IMR-90 (cell line): ENCODE data around the gene DHCR7. TPM values are rescaled to one million over a fixed set of nuclear protein-coding genes. Genes with fewer than 3 reads are reported as not detected.

Experiments
- POLR2A ChIP-seq: IDR thresholded peaks from 2 replicates; pipeline ENCODE4 v1.6.1; 2012; ENCODE audit warnings: mild to moderate bottlenecking, low read depth, low read length
- SMC3 ChIP-seq: fragments of 150-350 bp; IDR thresholded peaks from 2 replicates; pipeline ENCODE4 v1.6.1; 2016; ENCODE audit warnings: low read depth, mild to moderate bottlenecking, antibody characterized with exemption, low read length, moderate library complexity
- polyA plus RNA-seq, 3 experiments: library from polyadenylated mRNA; depleted of rRNA; stranded (reverse); fragments of >200 nt; gene quantifications; 2 replicates each; pipeline ENCODE4 v1.2.3, GENCODE V29; 2012; ENCODE audit warnings: low replicate concordance in 1 of 3
- total RNA-seq: library from RNA; depleted of rRNA; stranded (reverse); fragments of >200 nt; gene quantifications from 2 replicates; pipeline ENCODE4 v1.2.3, GENCODE V29; 2012
- TF ChIP-seq, protein P1 (sequence below): conservative IDR thresholded peaks from 2 replicates; pipeline ENCODE4 v1.5.1; 2012; ENCODE audit warnings: mild to moderate bottlenecking, low read depth, low read length, improper control_type of control experiment

Gene DHCR7
- total and polyA plus RNA-seq, 2 of the 4 experiments (the other 2 are of a cell fraction) = 22.0 to 43.3 TPM

DNA sequence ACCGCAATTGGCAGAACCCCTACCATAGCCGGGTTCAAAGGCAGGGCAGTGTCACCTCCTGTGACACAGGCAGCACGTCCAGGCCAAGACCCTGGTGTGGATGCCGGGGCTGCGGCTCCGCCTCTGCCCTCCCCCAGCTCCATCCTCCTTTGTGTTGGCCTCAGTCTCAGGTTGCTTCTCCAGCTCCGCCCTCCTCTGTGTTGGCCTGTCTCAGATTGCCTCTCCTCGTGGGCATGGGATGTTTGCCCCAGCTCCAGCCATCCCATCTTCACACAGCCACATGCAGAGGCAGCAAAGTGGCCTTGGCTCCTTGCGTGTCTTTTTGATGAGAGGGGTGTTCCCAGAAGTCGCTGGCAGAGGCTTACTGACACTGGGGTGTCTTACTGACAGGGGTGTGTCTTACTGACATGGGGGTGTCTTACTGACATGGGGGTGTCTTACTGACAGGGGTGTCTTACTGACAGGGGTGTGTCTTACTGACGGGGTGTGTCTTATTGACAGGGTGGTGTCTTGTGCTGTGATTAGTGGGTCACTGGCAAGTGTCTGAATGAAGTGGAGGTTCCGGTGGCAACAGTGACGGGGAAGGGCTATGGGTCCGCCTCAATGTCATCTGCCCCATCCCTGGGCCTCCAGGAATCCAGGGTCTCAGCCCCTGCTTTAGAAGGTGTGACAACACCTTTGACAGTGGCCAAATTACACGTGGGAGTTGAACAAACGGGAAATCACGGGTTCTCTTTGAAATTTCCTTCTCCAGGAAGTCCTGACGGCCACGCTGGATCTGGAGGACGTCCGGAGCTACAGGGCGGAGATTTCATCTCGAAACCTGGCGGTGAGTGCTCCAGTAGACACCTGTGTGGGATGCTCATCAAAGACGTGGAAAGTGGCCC, 29.7 kb upstream of the DHCR7 start (continued):
- TF ChIP-seq SMC3 = no peak
- TF ChIP-seq, protein P1, sequence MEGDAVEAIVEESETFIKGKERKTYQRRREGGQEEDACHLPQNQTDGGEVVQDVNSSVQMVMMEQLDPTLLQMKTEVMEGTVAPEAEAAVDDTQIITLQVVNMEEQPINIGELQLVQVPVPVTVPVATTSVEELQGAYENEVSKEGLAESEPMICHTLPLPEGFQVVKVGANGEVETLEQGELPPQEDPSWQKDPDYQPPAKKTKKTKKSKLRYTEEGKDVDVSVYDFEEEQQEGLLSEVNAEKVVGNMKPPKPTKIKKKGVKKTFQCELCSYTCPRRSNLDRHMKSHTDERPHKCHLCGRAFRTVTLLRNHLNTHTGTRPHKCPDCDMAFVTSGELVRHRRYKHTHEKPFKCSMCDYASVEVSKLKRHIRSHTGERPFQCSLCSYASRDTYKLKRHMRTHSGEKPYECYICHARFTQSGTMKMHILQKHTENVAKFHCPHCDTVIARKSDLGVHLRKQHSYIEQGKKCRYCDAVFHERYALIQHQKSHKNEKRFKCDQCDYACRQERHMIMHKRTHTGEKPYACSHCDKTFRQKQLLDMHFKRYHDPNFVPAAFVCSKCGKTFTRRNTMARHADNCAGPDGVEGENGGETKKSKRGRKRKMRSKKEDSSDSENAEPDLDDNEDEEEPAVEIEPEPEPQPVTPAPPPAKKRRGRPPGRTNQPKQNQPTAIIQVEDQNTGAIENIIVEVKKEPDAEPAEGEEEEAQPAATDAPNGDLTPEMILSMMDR = no peak
- no peak for TF ChIP-seq POLR2A
